ENCODE data around the gene CREBL2. TPM values are rescaled to one million over a fixed set of nuclear protein-coding genes. Genes with fewer than 3 reads are reported as not detected.
A peak's percentile ranks its signal among the peaks of the same experiment; 100 is the strongest.

Gene CREBL2
- polyA plus RNA-seq, 1 experiment: 15.4 TPM

- H3K4me3 ChIP-seq (ENCODE audit: low read depth, low read length): no peak overlapping the region
- no peaks in the 10 kb centered on the region for H3K27me3 ChIP-seq (ENCODE audit: control insufficient read depth, insufficient read depth, low read length)
- ChIA-PET POLR2A (no interaction called here), CTCF (interaction anchor here (0.6 kb wide), 1 partner anchor 307 kb away, joined by 3 read pairs; no protein-coding TSS in a partner anchor)
- DNase-seq (ENCODE audit: low read depth): no peak
- H3K36me3 ChIP-seq (ENCODE audit: control insufficient read depth, insufficient read depth, low read length): no peaks in the 10 kb centered on the region
- no peak for TF ChIP-seq CTCF (IDR thresholded peaks at IDR 0.05; ENCODE audit: insufficient read depth, low read depth, low read length)
These were observed 74.8 kb downstream of the CREBL2 start for GRCh38 chr12:12686472-12686871.

- TF ChIP-seq CTCF (IDR thresholded peaks at IDR 0.05; ENCODE audit: insufficient read depth, low read depth, low read length): no peak
These were observed 75.2 kb downstream of the CREBL2 start for GRCh38 chr12:12686925-12687324.

GRCh38 chr12:12689647-12690300 lies 78.1 kb downstream of the CREBL2 start:
- no peaks in the 10 kb centered on the region for H3K27me3 ChIP-seq (ENCODE audit: control insufficient read depth, insufficient read depth, low read length)
- no peak for DNase-seq (ENCODE audit: low read depth)
- TF ChIP-seq CTCF (IDR thresholded peaks at IDR 0.05; ENCODE audit: insufficient read depth, low read depth, low read length): no peak
- no peak overlapping the region for H3K4me3 ChIP-seq (ENCODE audit: low read depth, low read length)
- H3K36me3 ChIP-seq (ENCODE audit: control insufficient read depth, insufficient read depth, low read length): no peaks in the 10 kb centered on the region
- CTCF ChIA-PET: interaction anchor here (0.6 to 1.0 kb wide), 2 partner anchors 27 to 622 kb away, joined by 4 to 7 read pairs; no protein-coding TSS in a partner anchor
- POLR2A ChIA-PET: no interaction called here

More at GRCh38 chr12:12686925-12687324, 75.2 kb downstream of the CREBL2 start:
- peak; percentile 26 for DNase-seq (ENCODE audit: low read depth)
- POLR2A ChIA-PET: no interaction called here
- no peaks in the 10 kb centered on the region for H3K36me3 ChIP-seq (ENCODE audit: control insufficient read depth, insufficient read depth, low read length)
- no peak overlapping the region for H3K4me3 ChIP-seq (ENCODE audit: low read depth, low read length)
- H3K27me3 ChIP-seq (ENCODE audit: control insufficient read depth, insufficient read depth, low read length): no peaks in the 10 kb centered on the region
- CTCF ChIA-PET: interaction anchor here (0.8 kb wide), 1 partner anchor 41 kb away, joined by 3 read pairs; no protein-coding TSS in a partner anchor

- ChIA-PET POLR2A (no interaction called here), CTCF (no interaction called here)
- H3K27me3 ChIP-seq (ENCODE audit: control insufficient read depth, insufficient read depth, low read length): no peaks in the 10 kb centered on the region
- no peak for DNase-seq (ENCODE audit: low read depth)
- no peak overlapping the region for H3K4me3 ChIP-seq (ENCODE audit: low read depth, low read length)
- no peaks in the 10 kb centered on the region for H3K36me3 ChIP-seq (ENCODE audit: control insufficient read depth, insufficient read depth, low read length)
- TF ChIP-seq CTCF (IDR thresholded peaks at IDR 0.05; ENCODE audit: insufficient read depth, low read depth, low read length): no peak
These were observed 79.9 kb downstream of the CREBL2 start for GRCh38 chr12:12691549-12691948.

- no peaks in the 10 kb centered on the region for H3K36me3 ChIP-seq (ENCODE audit: control insufficient read depth, insufficient read depth, low read length)
- ChIA-PET CTCF (interaction anchor here (1.3 kb wide), 2 partner anchors 8 to 318 kb away, joined by 3 to 4 read pairs; no protein-coding TSS in a partner anchor), POLR2A (no interaction called here)
- H3K4me3 ChIP-seq (ENCODE audit: low read depth, low read length): no peak overlapping the region
- H3K27me3 ChIP-seq (ENCODE audit: control insufficient read depth, insufficient read depth, low read length): no peaks in the 10 kb centered on the region
- DNase-seq (ENCODE audit: low read depth): no peak
- TF ChIP-seq CTCF (IDR thresholded peaks at IDR 0.05; ENCODE audit: insufficient read depth, low read depth, low read length): no peak
These were observed 81.5 kb downstream of the CREBL2 start for GRCh38 chr12:12693111-12693671.

Other genes with a start within 250 kb of the CREBL2 start
- gene DUSP16, start 49.0 kb upstream of the CREBL2 start, polyA plus RNA-seq (2011; rRNA removed): 5.5 and 7.9 TPM in 2 replicates
- 0.42 and 0.60 TPM in 2 replicates for gene GPR19, start 84.3 kb downstream of the CREBL2 start, polyA plus RNA-seq (2011; rRNA removed)
- 19.7 and 21.7 TPM in 2 replicates for gene CDKN1B, start 105.5 kb downstream of the CREBL2 start, polyA plus RNA-seq (2011; rRNA removed)
- gene APOLD1, start 173.8 kb downstream of the CREBL2 start, polyA plus RNA-seq (2011; rRNA removed): 7.2 and 8.7 TPM in 2 replicates
- gene DDX47, start 201.5 kb downstream of the CREBL2 start, polyA plus RNA-seq (2011; rRNA removed): 47.9 and 68.9 TPM in 2 replicates

Measured in BJ (cell line).